Peyer's patch (tissue), 4 donors: ENCODE measurements around the gene POU6F1. TPM values are rescaled to one million over a fixed set of nuclear protein-coding genes. Genes with fewer than 3 reads are reported as not detected.

Source experiments
- DNase-seq, 3 donors: peaks; one replicate each; pipeline ENCODE4 v3.0.0-alpha.2; 2017 to 2019
- H3K27ac ChIP-seq, 4 donors: fragments of 200-600 bp; sonication (generic); one replicate each; pipeline ENCODE4 v1.5.1; 2016 to 2019
- H3K27me3 ChIP-seq, 2 donors: fragments of 200-600 bp; sonication (generic); one replicate each; pipeline ENCODE4 v1.5.1; 2019
- H3K36me3 ChIP-seq, 3 donors: fragments of 200-600 bp; sonication (generic); one replicate each; pipeline ENCODE4 v1.5.1; 2016 to 2019
- H3K4me1 ChIP-seq, 4 donors: fragments of 200-600 bp; sonication (generic); one replicate each; pipeline ENCODE4 v1.5.1; 2016 to 2019
- H3K4me3 ChIP-seq, 4 donors: fragments of 200-600 bp; sonication (generic); 1 replicate in 3 of 4; 2 replicates in 1 of 4; pipeline ENCODE4 v1.5.1; 2016 to 2019; ENCODE audit warnings: mild to moderate bottlenecking in 1 of 4
- H3K9me3 ChIP-seq, 4 donors: fragments of 200-600 bp; sonication (generic); one replicate each; pipeline ENCODE4 v1.5.1; 2016 to 2019; ENCODE audit warnings: mild to moderate bottlenecking in 1 of 4
- POLR2A ChIP-seq, 2 donors: fragments of 450-650 bp; IDR thresholded peaks; one replicate each; pipeline ENCODE4 v1.5.1; 2017; ENCODE audit warnings: antibody characterized with exemption in 2 of 2, mild to moderate bottlenecking in 2 of 2, moderate library complexity in 2 of 2
- total RNA-seq, 4 donors: library from RNA; depleted of rRNA; stranded (reverse); fragments of >200 nt; gene quantifications; one replicate each; pipeline ENCODE4 v1.1.0, GENCODE V29; 2016
- TF ChIP-seq, protein P1 (sequence below), 6 experiments: fragments of 450-650 bp in 4 of 6; fragments of 200-600 bp in 2 of 6; sonication (generic) in 1 of 6; IDR thresholded peaks; one replicate each; pipeline ENCODE4 v1.5.1; 2017 to 2019; ENCODE audit warnings: antibody characterized with exemption in 6 of 6, mild to moderate bottlenecking in 3 of 6, moderate library complexity in 1 of 6

Gene POU6F1
- total RNA-seq, 4 donors from 2014 or later = 1.4 to 19.8 (median 6.6) TPM

DNA sequence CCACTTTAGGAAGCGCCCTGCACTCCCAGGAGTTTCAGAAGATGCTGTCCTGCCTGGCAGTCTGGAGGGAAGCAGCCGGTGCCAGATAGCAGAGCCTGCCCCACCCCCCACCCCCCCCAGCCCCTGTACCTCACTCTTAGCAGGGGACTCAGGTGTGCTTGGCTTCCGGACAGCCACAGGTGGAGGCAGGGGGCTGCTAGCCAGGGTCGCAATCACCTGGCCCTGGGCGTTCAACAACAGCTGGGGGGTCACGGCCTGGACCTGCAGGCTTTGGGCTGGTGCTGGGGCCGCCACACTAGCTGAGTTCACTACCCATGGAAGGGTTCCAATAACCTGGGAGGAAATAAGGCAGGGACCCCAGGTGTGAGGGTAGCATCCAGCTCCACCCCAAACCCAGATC is 22.0 kb downstream of the POU6F1 start:
- Histone ChIP-seq H3K27me3 (no peaks in the 10 kb centered on the region), H3K27ac (no peak overlapping the region), H3K36me3 (no peaks in the 10 kb centered on the region), H3K4me1 (no peaks in the 10 kb centered on the region), H3K4me3 (no peak overlapping the region), H3K9me3 (no peaks in the 10 kb centered on the region)
- no peak for DNase-seq
- TF ChIP-seq, protein P1, sequence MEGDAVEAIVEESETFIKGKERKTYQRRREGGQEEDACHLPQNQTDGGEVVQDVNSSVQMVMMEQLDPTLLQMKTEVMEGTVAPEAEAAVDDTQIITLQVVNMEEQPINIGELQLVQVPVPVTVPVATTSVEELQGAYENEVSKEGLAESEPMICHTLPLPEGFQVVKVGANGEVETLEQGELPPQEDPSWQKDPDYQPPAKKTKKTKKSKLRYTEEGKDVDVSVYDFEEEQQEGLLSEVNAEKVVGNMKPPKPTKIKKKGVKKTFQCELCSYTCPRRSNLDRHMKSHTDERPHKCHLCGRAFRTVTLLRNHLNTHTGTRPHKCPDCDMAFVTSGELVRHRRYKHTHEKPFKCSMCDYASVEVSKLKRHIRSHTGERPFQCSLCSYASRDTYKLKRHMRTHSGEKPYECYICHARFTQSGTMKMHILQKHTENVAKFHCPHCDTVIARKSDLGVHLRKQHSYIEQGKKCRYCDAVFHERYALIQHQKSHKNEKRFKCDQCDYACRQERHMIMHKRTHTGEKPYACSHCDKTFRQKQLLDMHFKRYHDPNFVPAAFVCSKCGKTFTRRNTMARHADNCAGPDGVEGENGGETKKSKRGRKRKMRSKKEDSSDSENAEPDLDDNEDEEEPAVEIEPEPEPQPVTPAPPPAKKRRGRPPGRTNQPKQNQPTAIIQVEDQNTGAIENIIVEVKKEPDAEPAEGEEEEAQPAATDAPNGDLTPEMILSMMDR (IDR thresholded peaks at IDR 0.05) = no peak
- no peak for TF ChIP-seq POLR2A (IDR thresholded peaks at IDR 0.05)

DNA sequence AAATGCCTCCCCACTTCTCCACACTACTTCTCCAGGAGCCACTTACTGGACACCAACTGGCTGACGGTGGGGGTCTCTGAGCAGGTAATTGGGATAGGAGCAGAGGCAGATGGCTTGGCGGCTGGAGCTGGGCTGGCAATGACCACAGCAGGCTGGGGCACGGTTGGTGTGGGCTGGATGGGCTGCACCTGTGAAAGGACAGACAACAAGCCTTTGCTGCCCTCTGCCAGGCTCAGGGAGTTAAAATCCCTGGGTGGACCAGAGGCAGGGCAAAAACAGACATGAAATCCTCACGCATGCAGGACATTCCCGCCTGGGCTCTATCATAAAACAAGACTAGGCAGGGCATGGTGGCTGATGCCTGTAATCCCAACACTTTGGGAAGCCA is 25.6 kb downstream of the POU6F1 start:
- TF ChIP-seq, protein P1 (IDR thresholded peaks at IDR 0.05) = no peak
- no peak for TF ChIP-seq POLR2A (IDR thresholded peaks at IDR 0.05)
- DNase-seq = no peak
- H3K27ac ChIP-seq = no peak overlapping the region
- H3K4me1 ChIP-seq = peaks cover 0 to under 1% (median 0%) of the 10 kb centered on the region in 4 donors
- no peak overlapping the region for H3K4me3 ChIP-seq
- no peaks in the 10 kb centered on the region for H3K27me3 ChIP-seq
- no peaks in the 10 kb centered on the region for H3K9me3 ChIP-seq
- peaks cover 0 to 8% (median 0%) of the 10 kb centered on the region in 3 donors for H3K36me3 ChIP-seq

DNA sequence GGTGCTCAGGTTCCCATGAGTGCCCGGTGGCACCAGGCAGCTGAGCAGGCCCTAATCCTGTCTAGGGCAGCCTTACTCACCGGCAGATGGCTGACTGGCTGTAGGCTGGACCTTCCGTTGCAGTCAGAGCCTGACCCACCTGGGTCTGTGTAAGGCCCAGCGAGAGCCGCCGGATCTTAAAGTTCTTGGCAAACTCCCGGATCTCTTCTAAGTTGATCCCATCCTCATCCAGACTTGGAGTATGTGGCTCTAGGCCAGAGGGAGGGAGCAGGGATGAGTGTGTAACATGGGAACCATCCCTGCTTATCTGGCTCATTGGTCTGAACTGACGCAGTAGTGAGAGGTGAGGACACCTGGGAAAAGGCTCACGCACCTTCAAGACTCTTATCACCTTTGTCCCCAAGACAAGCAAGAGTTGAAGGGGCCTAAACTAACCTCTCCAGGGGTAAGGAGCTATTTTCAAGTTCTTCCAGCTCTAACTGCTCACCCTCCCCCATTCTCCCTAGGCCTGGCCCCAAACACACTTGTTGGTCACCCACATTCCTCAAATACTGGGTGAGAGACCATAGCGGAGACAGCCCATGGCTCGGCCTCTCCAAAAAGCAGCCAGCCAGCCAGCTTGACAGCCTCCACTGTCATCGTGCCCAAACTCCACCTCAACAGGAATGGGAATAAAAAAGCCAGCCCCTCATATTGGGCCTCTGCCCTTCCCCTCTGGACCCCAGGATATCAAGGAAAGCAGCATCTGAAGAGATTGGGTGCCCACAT is 26.2 kb downstream of the POU6F1 start:
- H3K9me3 ChIP-seq = no peaks in the 10 kb centered on the region
- no peak overlapping the region for H3K4me3 ChIP-seq
- H3K36me3 ChIP-seq = peaks cover 0 to 8% (median 0%) of the 10 kb centered on the region in 3 donors
- TF ChIP-seq POLR2A (IDR thresholded peaks at IDR 0.05) = no peak
- TF ChIP-seq, protein P1 (IDR thresholded peaks at IDR 0.05) = no peak
- H3K4me1 ChIP-seq = peaks cover 0 to 6% (median 0%) of the 10 kb centered on the region in 4 donors
- no peaks in the 10 kb centered on the region for H3K27me3 ChIP-seq
- DNase-seq = no peak
- H3K27ac ChIP-seq = no peak overlapping the region

DNA sequence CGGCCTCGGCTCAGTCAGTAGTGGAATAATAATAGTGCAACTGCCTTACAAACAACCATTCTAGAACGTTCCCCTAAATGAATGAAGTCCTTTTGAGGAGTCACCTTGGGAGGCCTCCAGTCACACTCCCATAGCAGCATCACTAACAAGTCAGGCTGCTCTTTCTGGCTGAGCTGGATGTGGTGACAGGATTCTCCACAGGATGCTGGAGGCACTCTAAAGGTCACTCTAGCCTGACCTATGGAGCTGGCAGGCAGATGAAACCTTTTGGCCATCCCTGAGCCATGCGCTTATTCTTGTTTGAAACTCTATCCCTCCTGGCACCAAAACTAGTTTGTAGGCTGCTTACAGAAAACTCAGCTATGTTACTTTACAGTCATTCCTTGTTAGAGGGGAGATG is 27.0 kb downstream of the POU6F1 start:
- Histone ChIP-seq H3K36me3 (peaks cover 0 to 8% (median 0%) of the 10 kb centered on the region in 3 donors), H3K27me3 (no peaks in the 10 kb centered on the region), H3K27ac (no peak overlapping the region), H3K4me1 (peaks cover 0 to 7% (median 0%) of the 10 kb centered on the region in 4 donors), H3K9me3 (no peaks in the 10 kb centered on the region), H3K4me3 (no peak overlapping the region)
- TF ChIP-seq, protein P1 (IDR thresholded peaks at IDR 0.05) = no peak
- TF ChIP-seq POLR2A (IDR thresholded peaks at IDR 0.05) = no peak
- DNase-seq = no peak

DNA sequence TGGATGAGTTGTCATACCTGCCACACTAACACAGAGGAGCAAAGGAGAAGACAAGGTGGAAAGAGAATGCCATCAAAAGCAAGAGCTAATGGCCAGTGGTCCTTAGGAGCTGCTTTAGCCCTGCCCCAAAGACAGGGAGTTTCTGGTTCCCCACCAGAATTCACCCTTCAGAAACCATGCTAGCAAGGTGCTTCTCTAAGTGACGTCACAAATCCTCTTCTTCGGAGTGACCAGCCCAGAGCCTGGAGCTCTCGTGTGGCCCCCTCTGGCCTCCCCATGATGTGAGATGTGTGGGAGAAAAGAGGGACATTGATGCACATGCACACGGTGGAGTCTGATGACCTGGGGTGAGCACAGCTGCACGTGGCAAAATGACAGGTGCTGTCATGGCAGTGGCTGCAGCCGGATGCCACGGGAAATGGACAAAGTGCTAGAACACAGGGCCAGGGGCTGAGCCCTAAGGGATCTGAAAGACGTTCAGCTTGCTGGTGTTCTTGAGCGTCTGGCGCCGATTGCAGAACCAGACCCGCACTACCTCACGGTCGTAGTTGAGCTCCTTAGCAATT is 28.0 kb downstream of the POU6F1 start:
- no peak for TF ChIP-seq POLR2A (IDR thresholded peaks at IDR 0.05)
- TF ChIP-seq, protein P1 (IDR thresholded peaks at IDR 0.05) = no peak
- H3K27me3 ChIP-seq = no peaks in the 10 kb centered on the region
- peaks cover 0 to 8% (median 0%) of the 10 kb centered on the region in 3 donors for H3K36me3 ChIP-seq
- peaks cover 0 to 7% (median 0%) of the 10 kb centered on the region in 4 donors for H3K4me1 ChIP-seq
- H3K9me3 ChIP-seq = no peaks in the 10 kb centered on the region
- DNase-seq = no peak
- no peak overlapping the region for H3K4me3 ChIP-seq
- H3K27ac ChIP-seq = no peak overlapping the region
